ENCODE results near the gene CHST14. TPM values are rescaled to one million over a fixed set of nuclear protein-coding genes. Genes with fewer than 3 reads are reported as not detected.
A peak's percentile ranks its signal among the peaks of the same experiment; 100 is the strongest.

Gene CHST14
- total RNA-seq, 6 experiments from 2014 or later: 2.9 to 5.7 (median 4.8) TPM

- H3K9me3 ChIP-seq: no peaks in the 10 kb centered on the region
- no peaks in the 10 kb centered on the region for H3K36me3 ChIP-seq
- no peak overlapping the region for H3K27ac ChIP-seq
- no peak for ATAC-seq
- H3K27me3 ChIP-seq: no peaks in the 10 kb centered on the region
- intact Hi-C loops (cut with DNase I): no loop called here
- 40% methylated on average over 2 of the region's 21 CpGs for WGBS (ENCODE audit: insufficient coverage, low coverage, low lambda C conversion rate, missing lambda C conversion rate)
- no peak overlapping the region for H3K4me3 ChIP-seq
- DNase-seq: no peak
- H3K4me1 ChIP-seq: peaks cover 0 to 14% (median 2%) of the 10 kb centered on the region in 4 donors
- TF ChIP-seq CTCF (IDR thresholded peaks at IDR 0.05) (no peak), POLR2A (IDR thresholded peaks at IDR 0.05) (no peak)
These were observed 32.8 kb upstream of the CHST14 start for GRCh38 chr15:40437752-40438687.

GRCh38 chr15:40438712-40439111, 32.1 kb upstream of the CHST14 start:
- no peak for ATAC-seq
- H3K36me3 ChIP-seq: no peaks in the 10 kb centered on the region
- whole genome bisulfite sequencing (ENCODE audit: insufficient coverage, low coverage, low lambda C conversion rate, missing lambda C conversion rate): 61% methylated on average over 9 of the region's 12 CpGs
- no peaks in the 10 kb centered on the region for H3K9me3 ChIP-seq
- intact Hi-C loops (cut with DNase I): no loop called here
- no peak for DNase-seq
- H3K27ac ChIP-seq: no peak overlapping the region
- peaks cover 0 to 14% (median 2%) of the 10 kb centered on the region in 4 donors for H3K4me1 ChIP-seq
- H3K4me3 ChIP-seq: no peak overlapping the region
- no peak for TF ChIP-seq CTCF (IDR thresholded peaks at IDR 0.05)
- TF ChIP-seq POLR2A (IDR thresholded peaks at IDR 0.05): no peak
- no peaks in the 10 kb centered on the region for H3K27me3 ChIP-seq

- Histone ChIP-seq H3K9me3 (no peaks in the 10 kb centered on the region), H3K36me3 (no peaks in the 10 kb centered on the region), H3K4me3 (peak overlapping the region in 2 of 3 donors; percentile 72 to 89), H3K4me1 (peaks cover 0 to 14% (median 2%) of the 10 kb centered on the region in 4 donors), H3K27ac (no peak overlapping the region), H3K27me3 (no peaks in the 10 kb centered on the region)
- intact Hi-C loops (cut with DNase I): no loop called here
- DNase-seq (no peak), ATAC-seq (no peak)
- 10% methylated on average over 10 of the region's 15 CpGs for WGBS (ENCODE audit: insufficient coverage, low coverage, low lambda C conversion rate, missing lambda C conversion rate)
- TF ChIP-seq POLR2A (IDR thresholded peaks at IDR 0.05) (no peak), CTCF (IDR thresholded peaks at IDR 0.05) (no peak)
These were observed 31.3 kb upstream of the CHST14 start for GRCh38 chr15:40439461-40439959.

GRCh38 chr15:40439960-40440742, 30.6 kb upstream of the CHST14 start:
- DNase-seq: peak in 1 of 3 donors; percentile 55
- peaks cover 0 to 14% (median 2%) of the 10 kb centered on the region in 4 donors for H3K4me1 ChIP-seq
- H3K27me3 ChIP-seq: no peaks in the 10 kb centered on the region
- no peaks in the 10 kb centered on the region for H3K9me3 ChIP-seq
- H3K36me3 ChIP-seq: no peaks in the 10 kb centered on the region
- H3K4me3 ChIP-seq: peak overlapping the region; percentile 35 to 89 (median 72)
- intact Hi-C loops (cut with DNase I): no loop called here
- WGBS (ENCODE audit: insufficient coverage, low coverage, low lambda C conversion rate, missing lambda C conversion rate): 1% methylated on average over 30 of the region's 35 CpGs
- TF ChIP-seq POLR2A (IDR thresholded peaks at IDR 0.05) (no peak), CTCF (IDR thresholded peaks at IDR 0.05) (peak in 1 of 4 donors; percentile 12)
- peak; percentile 5 to 33 (median 22) for ATAC-seq
- no peak overlapping the region for H3K27ac ChIP-seq

All from right lobe of liver (tissue), 6 donors.